Neural progenitor cell (in vitro differentiated cells): ENCODE measurements around the gene SLC35F3. TPM values are rescaled to one million over a fixed set of nuclear protein-coding genes. Genes with fewer than 3 reads are reported as not detected.

Experiments used
- DNase-seq: peaks from one replicate; pipeline ENCODE4 v3.0.0-alpha.2; 2016; ENCODE audit warnings: low spot score
- H2AFZ ChIP-seq: fragments of 200-600 bp; sonication (generic); replicated peaks from 2 replicates; pipeline ENCODE4 v1.6.1; 2016; ENCODE audit warnings: antibody characterized with exemption
- H3F3A ChIP-seq: fragments of 200-600 bp; sonication (generic); 2 replicates; pipeline ENCODE4 v1.6.1; 2016; ENCODE audit warnings: antibody characterized with exemption, low read depth
- H3K27ac ChIP-seq: fragments of 200-600 bp; sonication (generic); 2 replicates; pipeline ENCODE4 v1.5.1; 2016; ENCODE audit warnings: mild to moderate bottlenecking
- H3K27me3 ChIP-seq: fragments of 200-600 bp; sonication (generic); 2 replicates; pipeline ENCODE4 v1.6.1; 2016; ENCODE audit warnings: mild to moderate bottlenecking, moderate library complexity
- H3K36me3 ChIP-seq: fragments of 200-600 bp; sonication (generic); 2 replicates; pipeline ENCODE4 v1.5.1; 2016
- H3K4me1 ChIP-seq: fragments of 200-600 bp; sonication (generic); 2 replicates; pipeline ENCODE4 v1.6.1; 2016; ENCODE audit warnings: mixed run types
- H3K4me2 ChIP-seq: fragments of 200-600 bp; sonication (generic); 2 replicates; pipeline ENCODE4 v1.6.1; 2016
- H3K4me3 ChIP-seq: fragments of 200-600 bp; sonication (generic); 2 replicates; pipeline ENCODE4 v1.5.1; 2016
- H3K79me2 ChIP-seq: fragments of 200-600 bp; sonication (generic); 2 replicates; pipeline ENCODE4 v1.6.1; 2016; ENCODE audit warnings: low read depth
- H3K9ac ChIP-seq: fragments of 200-600 bp; sonication (generic); 2 replicates; pipeline ENCODE4 v1.6.1; 2016
- H3K9me3 ChIP-seq: fragments of 200-600 bp; sonication (generic); 2 replicates; pipeline ENCODE4 v1.5.1; 2016; ENCODE audit warnings: low read depth
- H4K20me1 ChIP-seq: fragments of 200-600 bp; sonication (generic); 2 replicates; pipeline ENCODE4 v1.6.1; 2016; ENCODE audit warnings: low read depth
- H3K27ac Mint-ChIP-seq: 3 replicates; pipeline ENCODE4 v1.8.0; 2021; ENCODE audit warnings: mixed read lengths
- H3K27me3 Mint-ChIP-seq: 2 replicates; pipeline ENCODE4 v1.8.0; 2022; ENCODE audit warnings: low read depth, mild to moderate bottlenecking, inconsistent platforms, moderate library complexity, mixed read lengths; ENCODE audit not compliant: insufficient read depth
- H3K36me3 Mint-ChIP-seq: 3 replicates; pipeline ENCODE4 v1.8.0; 2021; ENCODE audit warnings: mixed read lengths
- H3K4me1 Mint-ChIP-seq: 3 replicates; pipeline ENCODE4 v1.8.0; 2021; ENCODE audit warnings: mixed read lengths
- H3K4me3 Mint-ChIP-seq: 3 replicates; pipeline ENCODE4 v1.8.0; 2021; ENCODE audit warnings: mild to moderate bottlenecking, moderate library complexity, mixed read lengths
- H3K9me3 Mint-ChIP-seq: 3 replicates; pipeline ENCODE4 v1.8.0; 2020; ENCODE audit warnings: mixed read lengths
- EZH2 ChIP-seq: fragments of 200-600 bp; sonication (generic); IDR thresholded peaks from 2 replicates; pipeline ENCODE4 v1.6.1; 2017; ENCODE audit warnings: antibody characterized with exemption, mild to moderate bottlenecking, moderate library complexity
- EZH2phosphoT487 ChIP-seq: fragments of 200-600 bp; sonication (generic); IDR thresholded peaks from 2 replicates; pipeline ENCODE4 v1.6.1; 2017; ENCODE audit warnings: antibody characterized with exemption
- total RNA-seq: library from RNA; depleted of rRNA; stranded (reverse); fragments of >200 nt; gene quantifications from 2 replicates; pipeline ENCODE4 v1.2.3, GENCODE V29; 2015; ENCODE audit warnings: low replicate concordance
- TF ChIP-seq, protein P1 (sequence below): fragments of 200-600 bp; sonication (generic); IDR thresholded peaks from 2 replicates; pipeline ENCODE4 v1.5.1; 2017; ENCODE audit warnings: antibody characterized with exemption, mild to moderate bottlenecking

The SLC35F3 gene
- total RNA-seq, 1 donor from 2014 or later, result 0.79 TPM

DNA sequence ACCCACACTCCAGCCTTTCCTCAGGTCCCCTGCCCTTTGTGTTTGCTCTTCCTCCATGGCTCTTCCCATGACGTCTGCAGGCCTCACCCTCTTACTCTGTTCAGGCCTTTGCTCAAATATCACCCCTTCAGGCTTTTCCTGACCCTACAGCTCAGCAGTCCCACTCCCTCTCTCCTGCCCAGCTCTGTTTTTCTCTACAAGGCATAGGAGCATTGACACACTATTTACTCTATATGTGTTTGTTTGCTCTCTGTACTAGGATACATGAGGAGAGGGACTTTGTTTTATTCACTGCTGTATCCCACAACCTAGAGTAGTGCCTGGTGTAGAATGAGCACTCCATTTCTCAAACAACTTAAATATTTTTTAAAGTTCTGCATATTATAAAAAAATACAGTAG, 361.4 kb downstream of the SLC35F3 start:
- H3K27ac Mint-ChIP-seq, result peak overlapping the region; percentile 21
- H3K36me3 Mint-ChIP-seq, result no peaks in the 10 kb centered on the region

DNA sequence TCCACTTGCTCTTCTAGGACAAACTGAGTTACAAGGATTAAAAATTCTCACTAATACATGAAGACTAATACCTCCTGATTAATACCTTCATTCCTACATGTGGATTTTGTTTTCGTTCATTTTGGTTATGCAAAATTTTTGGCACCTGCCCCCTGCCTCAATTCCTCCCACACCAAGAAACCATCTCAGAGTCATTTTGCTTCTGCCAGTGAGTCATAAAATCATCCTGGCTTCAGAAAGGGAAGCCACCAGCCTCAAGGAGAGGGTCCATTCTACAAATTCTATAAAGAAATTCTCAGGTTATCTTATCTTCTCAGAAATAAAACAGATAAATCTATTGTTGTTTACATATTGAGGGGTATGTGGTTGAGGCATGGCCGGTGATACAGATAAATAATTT, 365.6 kb downstream of the SLC35F3 start:
- no peak overlapping the region for H3K9ac ChIP-seq
- H3K4me3 Mint-ChIP-seq, result no peak overlapping the region
- H3F3A ChIP-seq, result no peaks in the 10 kb centered on the region
- H3K36me3 ChIP-seq, result no peaks in the 10 kb centered on the region
- H3K27ac ChIP-seq, result no peak overlapping the region
- no peak overlapping the region for H3K4me3 ChIP-seq
- peaks cover 5% of the 10 kb centered on the region for H3K9me3 Mint-ChIP-seq
- H3K9me3 ChIP-seq, result no peaks in the 10 kb centered on the region
- H2AFZ ChIP-seq, result no peak overlapping the region
- no peaks in the 10 kb centered on the region for H3K27me3 ChIP-seq
- H3K36me3 Mint-ChIP-seq, result no peaks in the 10 kb centered on the region
- DNase-seq, result no peak
- H4K20me1 ChIP-seq, result no peaks in the 10 kb centered on the region
- H3K27me3 Mint-ChIP-seq, result peaks cover 6% of the 10 kb centered on the region
- no peak overlapping the region for H3K27ac Mint-ChIP-seq
- no peaks in the 10 kb centered on the region for H3K4me1 ChIP-seq
- no peak overlapping the region for H3K4me2 ChIP-seq
- H3K79me2 ChIP-seq, result no peaks in the 10 kb centered on the region
- H3K4me1 Mint-ChIP-seq, result peaks cover 6% of the 10 kb centered on the region
- TF ChIP-seq, protein P1, sequence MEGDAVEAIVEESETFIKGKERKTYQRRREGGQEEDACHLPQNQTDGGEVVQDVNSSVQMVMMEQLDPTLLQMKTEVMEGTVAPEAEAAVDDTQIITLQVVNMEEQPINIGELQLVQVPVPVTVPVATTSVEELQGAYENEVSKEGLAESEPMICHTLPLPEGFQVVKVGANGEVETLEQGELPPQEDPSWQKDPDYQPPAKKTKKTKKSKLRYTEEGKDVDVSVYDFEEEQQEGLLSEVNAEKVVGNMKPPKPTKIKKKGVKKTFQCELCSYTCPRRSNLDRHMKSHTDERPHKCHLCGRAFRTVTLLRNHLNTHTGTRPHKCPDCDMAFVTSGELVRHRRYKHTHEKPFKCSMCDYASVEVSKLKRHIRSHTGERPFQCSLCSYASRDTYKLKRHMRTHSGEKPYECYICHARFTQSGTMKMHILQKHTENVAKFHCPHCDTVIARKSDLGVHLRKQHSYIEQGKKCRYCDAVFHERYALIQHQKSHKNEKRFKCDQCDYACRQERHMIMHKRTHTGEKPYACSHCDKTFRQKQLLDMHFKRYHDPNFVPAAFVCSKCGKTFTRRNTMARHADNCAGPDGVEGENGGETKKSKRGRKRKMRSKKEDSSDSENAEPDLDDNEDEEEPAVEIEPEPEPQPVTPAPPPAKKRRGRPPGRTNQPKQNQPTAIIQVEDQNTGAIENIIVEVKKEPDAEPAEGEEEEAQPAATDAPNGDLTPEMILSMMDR, result no peak
- TF ChIP-seq EZH2phosphoT487, result no peak
- TF ChIP-seq EZH2, result no peak

More for the DNA sequence above, 361.4 kb downstream of the SLC35F3 start:
- Mint-ChIP-seq H3K4me3 (no peak overlapping the region), H3K27me3 (peaks cover 6% of the 10 kb centered on the region), H3K4me1 (peaks cover 6% of the 10 kb centered on the region), H3K9me3 (peaks cover 5% of the 10 kb centered on the region)
- Histone ChIP-seq H3K9me3 (no peaks in the 10 kb centered on the region), H3K36me3 (no peaks in the 10 kb centered on the region), H3K4me2 (no peak overlapping the region), H3F3A (no peaks in the 10 kb centered on the region), H3K4me3 (no peak overlapping the region), H4K20me1 (no peaks in the 10 kb centered on the region), H3K27ac (no peak overlapping the region), H3K79me2 (no peaks in the 10 kb centered on the region), H3K9ac (no peak overlapping the region), H3K27me3 (no peaks in the 10 kb centered on the region), H3K4me1 (no peaks in the 10 kb centered on the region), H2AFZ (peak overlapping the region; percentile 50)
- TF ChIP-seq EZH2, result no peak
- no peak for TF ChIP-seq EZH2phosphoT487
- no peak for DNase-seq

DNA sequence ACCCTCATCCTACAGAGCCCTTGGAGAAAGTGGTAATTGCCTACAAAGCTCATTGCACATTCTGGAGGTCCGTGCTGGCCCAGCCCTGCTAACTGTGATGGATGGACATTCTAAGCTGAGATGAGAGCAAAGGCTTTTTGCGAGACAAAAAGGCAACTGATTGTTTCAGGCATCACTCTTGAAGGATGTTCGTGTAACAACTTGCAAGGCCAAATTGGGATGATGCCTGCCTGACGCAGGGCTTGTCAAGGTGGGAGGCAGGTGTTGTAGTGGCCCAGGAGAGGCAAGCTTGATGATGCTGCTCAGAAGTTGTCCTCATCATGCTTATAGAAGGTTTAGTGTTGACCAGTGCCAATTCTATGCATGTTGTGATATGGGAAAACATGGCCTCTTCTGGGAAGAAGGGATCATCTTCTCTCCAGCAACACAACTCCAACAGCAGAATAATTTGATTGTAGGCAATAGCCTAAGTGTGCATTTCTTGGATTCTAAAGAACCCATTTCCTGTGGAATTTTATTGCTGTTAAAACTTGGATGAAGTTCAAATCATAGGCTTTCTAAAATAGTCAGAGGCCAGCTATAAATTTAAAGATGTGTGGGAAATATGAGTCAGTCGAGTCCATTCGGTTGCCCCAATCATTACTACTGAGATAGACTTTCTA, 366.2 kb downstream of the SLC35F3 start:
- Histone ChIP-seq H3K27ac (no peak overlapping the region), H4K20me1 (no peaks in the 10 kb centered on the region)
- H3K4me3 Mint-ChIP-seq, result no peak overlapping the region

DNA sequence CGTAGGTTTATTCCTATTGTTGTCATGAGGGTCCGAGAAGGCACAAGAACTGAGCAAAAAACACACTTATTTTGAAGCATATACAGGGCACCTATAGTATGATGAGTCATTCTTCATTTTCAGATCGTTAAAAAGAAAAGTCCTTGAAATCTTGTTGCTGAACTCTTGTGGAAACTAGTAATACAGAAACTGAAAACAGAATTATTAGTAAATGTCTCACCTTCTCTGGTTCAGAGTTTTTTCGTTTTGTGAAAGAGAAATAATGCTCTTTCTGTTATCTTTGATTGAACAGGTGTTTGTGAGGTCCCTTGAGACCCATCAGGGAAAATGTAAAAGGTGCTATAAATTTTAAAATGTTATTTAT, 366.7 kb downstream of the SLC35F3 start:
- no peaks in the 10 kb centered on the region for H4K20me1 ChIP-seq
- H3K9me3 ChIP-seq, result no peaks in the 10 kb centered on the region
- no peaks in the 10 kb centered on the region for H3F3A ChIP-seq

More for the DNA sequence above, 366.2 kb downstream of the SLC35F3 start:
- H3K27me3 Mint-ChIP-seq, result peaks cover 5% of the 10 kb centered on the region
- DNase-seq, result no peak
- Histone ChIP-seq H3K9me3 (no peaks in the 10 kb centered on the region), H2AFZ (no peak overlapping the region), H3K27me3 (no peaks in the 10 kb centered on the region), H3K4me2 (no peak overlapping the region), H3K4me3 (no peak overlapping the region), H3K36me3 (no peaks in the 10 kb centered on the region), H3F3A (no peaks in the 10 kb centered on the region), H3K4me1 (no peaks in the 10 kb centered on the region), H3K79me2 (no peaks in the 10 kb centered on the region), H3K9ac (no peak overlapping the region)
- no peaks in the 10 kb centered on the region for H3K36me3 Mint-ChIP-seq
- H3K27ac Mint-ChIP-seq, result no peak overlapping the region
- peaks cover 2% of the 10 kb centered on the region for H3K4me1 Mint-ChIP-seq
- no peak for TF ChIP-seq EZH2
- TF ChIP-seq, protein P1, result no peak
- no peak for TF ChIP-seq EZH2phosphoT487
- peaks cover 5% of the 10 kb centered on the region for H3K9me3 Mint-ChIP-seq

More for the DNA sequence above, 366.7 kb downstream of the SLC35F3 start:
- no peaks in the 10 kb centered on the region for H3K4me1 ChIP-seq
- Mint-ChIP-seq H3K27ac (no peak overlapping the region), H3K36me3 (no peaks in the 10 kb centered on the region), H3K4me3 (no peak overlapping the region), H3K9me3 (peaks cover 5% of the 10 kb centered on the region), H3K4me1 (peaks cover 5% of the 10 kb centered on the region), H3K27me3 (peaks cover 3% of the 10 kb centered on the region)
- H3K36me3 ChIP-seq, result no peaks in the 10 kb centered on the region
- H3K79me2 ChIP-seq, result no peaks in the 10 kb centered on the region
- H3K4me3 ChIP-seq, result no peak overlapping the region
- TF ChIP-seq EZH2phosphoT487 (no peak), EZH2 (no peak)
- TF ChIP-seq, protein P1, result no peak
- H2AFZ ChIP-seq, result no peak overlapping the region
- no peak overlapping the region for H3K4me2 ChIP-seq
- no peak overlapping the region for H3K27ac ChIP-seq
- H3K27me3 ChIP-seq, result no peaks in the 10 kb centered on the region
- no peak overlapping the region for H3K9ac ChIP-seq
- DNase-seq, result no peak
